Measurements from ENCODE around the gene ZNF57. TPM values are rescaled to one million over a fixed set of nuclear protein-coding genes. Genes with fewer than 3 reads are reported as not detected.
A peak's percentile ranks its signal among the peaks of the same experiment; 100 is the strongest.
"Not testable (repeated sequence)": the region's sequence is repeated elsewhere in the genome, so short reads cannot be mapped to it uniquely, and the experiment has no call there.

The ZNF57 gene
- polyA plus RNA-seq, 4 donors, result 6.3 to 10.0 (median 7.7) TPM

- DNase-seq (ENCODE audit: low read depth in 4 of 4, low spot score in 3 of 4), result peak; percentile 99 to 100 (median 99)
Measured at GRCh38 chr19:2950286-2951124, 49.8 kb downstream of the ZNF57 start.

GRCh38 chr19:2952953-2953481 lies 52.3 kb downstream of the ZNF57 start:
- DNase-seq (ENCODE audit: low read depth in 4 of 4, low spot score in 3 of 4), result no peak

GRCh38 chr19:2957160-2957559 lies 56.4 kb downstream of the ZNF57 start:
- DNase-seq (ENCODE audit: low read depth in 4 of 4, low spot score in 3 of 4), result no peak

GRCh38 chr19:2960120-2960519 lies 59.4 kb downstream of the ZNF57 start:
- DNase-seq (ENCODE audit: low read depth in 4 of 4, low spot score in 3 of 4), result no peak

- DNase-seq (ENCODE audit: low read depth in 4 of 4, low spot score in 3 of 4), result peak in 2 of 4 donors; percentile 77 to 87
Measured at GRCh38 chr19:2962018-2962670, 61.4 kb downstream of the ZNF57 start.

- DNase-seq (ENCODE audit: low read depth in 4 of 4, low spot score in 3 of 4), result no peak
Measured at GRCh38 chr19:2963122-2963521, 62.4 kb downstream of the ZNF57 start.

- not testable (repeated sequence) for DNase-seq (ENCODE audit: low read depth in 4 of 4, low spot score in 3 of 4)
Measured at GRCh38 chr19:2963631-2964030, 62.9 kb downstream of the ZNF57 start.

GRCh38 chr19:2964874-2965273 lies 64.1 kb downstream of the ZNF57 start:
- no peak for DNase-seq (ENCODE audit: low read depth in 4 of 4, low spot score in 3 of 4)

- no peak for DNase-seq (ENCODE audit: low read depth in 4 of 4, low spot score in 3 of 4)
Measured at GRCh38 chr19:2967972-2968371, 67.2 kb downstream of the ZNF57 start.

Other genes starting within 250 kb of the ZNF57 start
- gene GNG7, start 198.2 kb upstream of the ZNF57 start, polyA plus RNA-seq (ENCODE audit: insufficient read length in 4 of 4), result 1 to 10 TPM; 5.6 to 6.8 (median 6.3) TPM
- gene DIRAS1, start 179.6 kb upstream of the ZNF57 start, polyA plus RNA-seq (ENCODE audit: insufficient read length in 4 of 4), result 1 to 10 TPM; 2.6 to 3.6 (median 3.1) TPM
- 10 to 100 TPM; 31.9 to 37.9 (median 34.8) TPM for gene SLC39A3, start 160.9 kb upstream of the ZNF57 start, polyA plus RNA-seq (ENCODE audit: insufficient read length in 4 of 4)
- gene SGTA, start 117.7 kb upstream of the ZNF57 start, polyA plus RNA-seq (ENCODE audit: insufficient read length in 4 of 4), result 10 to 100 TPM; 50.9 to 71.0 (median 53.3) TPM
- 10 to 100 TPM; 41.4 to 62.6 (median 42.7) TPM for gene THOP1, start 115.4 kb upstream of the ZNF57 start, polyA plus RNA-seq (ENCODE audit: insufficient read length in 4 of 4)
- 10 to 100 TPM in 1 of 4 donors, 1 to 10 TPM in 3; 8.8 to 10.2 (median 9.3) TPM for gene ZNF554, start 81.1 kb upstream of the ZNF57 start, polyA plus RNA-seq (ENCODE audit: insufficient read length in 4 of 4)
- gene ZNF555, start 59.5 kb upstream of the ZNF57 start, polyA plus RNA-seq (ENCODE audit: insufficient read length in 4 of 4), result 10 to 100 TPM; 12.1 to 16.4 (median 13.9) TPM
- 1 to 10 TPM in 1 of 4 donors, under 1 TPM in 3; 0.82 to 1.4 (median 0.94) TPM for gene ZNF556, start 33.6 kb upstream of the ZNF57 start, polyA plus RNA-seq (ENCODE audit: insufficient read length in 4 of 4)
- 1 to 10 TPM; 6.8 to 8.7 (median 7.9) TPM for gene ZNF77, start 44.0 kb downstream of the ZNF57 start, polyA plus RNA-seq (ENCODE audit: insufficient read length in 4 of 4)
- 10 to 100 TPM in 1 of 4 donors, 1 to 10 TPM in 3; 7.3 to 11.0 (median 8.0) TPM for gene TLE6, start 76.6 kb downstream of the ZNF57 start, polyA plus RNA-seq (ENCODE audit: insufficient read length in 4 of 4)
- 10 to 100 TPM; 35.5 to 44.0 (median 39.0) TPM for gene TLE2, start 128.4 kb downstream of the ZNF57 start, polyA plus RNA-seq (ENCODE audit: insufficient read length in 4 of 4)
- gene TLE5, start 161.6 kb downstream of the ZNF57 start, polyA plus RNA-seq (ENCODE audit: insufficient read length in 4 of 4), result 100 to 1,000 TPM; 445 to 526 (median 488) TPM
- gene GNA11, start 193.4 kb downstream of the ZNF57 start, polyA plus RNA-seq (ENCODE audit: insufficient read length in 4 of 4), result 10 to 100 TPM; 56.3 to 65.5 (median 59.3) TPM
- gene GNA15, start 235.1 kb downstream of the ZNF57 start, polyA plus RNA-seq (ENCODE audit: insufficient read length in 4 of 4), result 1 to 10 TPM in 2 of 4 donors, under 1 TPM in 2; 0.70 to 1.2 (median 1.0) TPM